ENCODE results near the gene PPP2R1B. TPM values are rescaled to one million over a fixed set of nuclear protein-coding genes. Genes with fewer than 3 reads are reported as not detected.
A peak's percentile ranks its signal among the peaks of the same experiment; 100 is the strongest.

The PPP2R1B gene
- total RNA-seq, 1 donor from 2014 or later = 6.5 TPM

GRCh38 chr11:111693224-111693937 lies 72.8 kb downstream of the PPP2R1B start:
- Histone ChIP-seq H3K36me3 (peaks cover 24% of the 10 kb centered on the region), H3K4me1 (peaks cover 40% of the 10 kb centered on the region), H3K27me3 (ENCODE audit: low read depth) (no peaks in the 10 kb centered on the region), H3K27ac (replicated peaks) (peak overlapping the region; percentile 55), H3K9me3 (replicated peaks) (no peaks in the 10 kb centered on the region), H3K4me3 (no peak overlapping the region)
- intact Hi-C loops (cut with micrococcal nuclease) = no loop called here
- TF ChIP-seq CTCF (IDR thresholded peaks at IDR 0.05; ENCODE audit: borderline replicate concordance) = no peak
- DNase-seq = no peak

- Histone ChIP-seq H3K27ac (replicated peaks) (no peak overlapping the region), H3K9me3 (replicated peaks) (no peaks in the 10 kb centered on the region), H3K27me3 (ENCODE audit: low read depth) (no peaks in the 10 kb centered on the region), H3K4me3 (no peak overlapping the region), H3K36me3 (peaks cover 31% of the 10 kb centered on the region), H3K4me1 (peaks cover 31% of the 10 kb centered on the region)
- intact Hi-C loops (cut with micrococcal nuclease) = no loop called here
- DNase-seq = no peak
- TF ChIP-seq CTCF (IDR thresholded peaks at IDR 0.05; ENCODE audit: borderline replicate concordance) = no peak
These were observed 74.4 kb downstream of the PPP2R1B start for GRCh38 chr11:111691741-111692140.

- peaks cover 31% of the 10 kb centered on the region for H3K36me3 ChIP-seq
- TF ChIP-seq CTCF (IDR thresholded peaks at IDR 0.05; ENCODE audit: borderline replicate concordance) = no peak
- intact Hi-C loops (cut with micrococcal nuclease) = no loop called here
- H3K27ac ChIP-seq (replicated peaks) = no peak overlapping the region
- H3K27me3 ChIP-seq (ENCODE audit: low read depth) = no peaks in the 10 kb centered on the region
- no peak for DNase-seq
- no peak overlapping the region for H3K4me3 ChIP-seq
- no peaks in the 10 kb centered on the region for H3K9me3 ChIP-seq (replicated peaks)
- peaks cover 25% of the 10 kb centered on the region for H3K4me1 ChIP-seq
These were observed 75.0 kb downstream of the PPP2R1B start for GRCh38 chr11:111691176-111691575.

- Histone ChIP-seq H3K36me3 (peaks cover 44% of the 10 kb centered on the region), H3K27ac (replicated peaks) (no peak overlapping the region), H3K4me1 (no peaks in the 10 kb centered on the region), H3K27me3 (ENCODE audit: low read depth) (no peaks in the 10 kb centered on the region), H3K9me3 (replicated peaks) (no peaks in the 10 kb centered on the region), H3K4me3 (no peak overlapping the region)
- no peak for DNase-seq
- intact Hi-C loops (cut with micrococcal nuclease) = no loop called here
- TF ChIP-seq CTCF (IDR thresholded peaks at IDR 0.05; ENCODE audit: borderline replicate concordance) = no peak
These were observed 78.2 kb downstream of the PPP2R1B start for GRCh38 chr11:111688013-111688412.

- H3K4me1 ChIP-seq = no peaks in the 10 kb centered on the region
- H3K27me3 ChIP-seq (ENCODE audit: low read depth) = no peaks in the 10 kb centered on the region
- H3K9me3 ChIP-seq (replicated peaks) = no peaks in the 10 kb centered on the region
- no peak for DNase-seq
- peaks cover 28% of the 10 kb centered on the region for H3K36me3 ChIP-seq
- intact Hi-C loops (cut with micrococcal nuclease) = no loop called here
- no peak overlapping the region for H3K4me3 ChIP-seq
- no peak for TF ChIP-seq CTCF (IDR thresholded peaks at IDR 0.05; ENCODE audit: borderline replicate concordance)
- H3K27ac ChIP-seq (replicated peaks) = no peak overlapping the region
These were observed 81.9 kb downstream of the PPP2R1B start for GRCh38 chr11:111684251-111684650.
